NCI-H345 treated with DMSO at 0.1 percent for 48 hours (cell line): ENCODE results near the gene TMPRSS12.
"Not testable (repeated sequence)": the region's sequence is repeated elsewhere in the genome, so short reads cannot be mapped to it uniquely, and the experiment has no call there.

Experiments
- DNase-seq: peaks from one replicate; lab custom pipeline; 2025; ENCODE audit not compliant: unreplicated experiment; lab: John Stamatoyannopoulos, UW

Gene TMPRSS12, protein sequence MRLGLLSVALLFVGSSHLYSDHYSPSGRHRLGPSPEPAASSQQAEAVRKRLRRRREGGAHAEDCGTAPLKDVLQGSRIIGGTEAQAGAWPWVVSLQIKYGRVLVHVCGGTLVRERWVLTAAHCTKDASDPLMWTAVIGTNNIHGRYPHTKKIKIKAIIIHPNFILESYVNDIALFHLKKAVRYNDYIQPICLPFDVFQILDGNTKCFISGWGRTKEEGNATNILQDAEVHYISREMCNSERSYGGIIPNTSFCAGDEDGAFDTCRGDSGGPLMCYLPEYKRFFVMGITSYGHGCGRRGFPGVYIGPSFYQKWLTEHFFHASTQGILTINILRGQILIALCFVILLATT

DNA sequence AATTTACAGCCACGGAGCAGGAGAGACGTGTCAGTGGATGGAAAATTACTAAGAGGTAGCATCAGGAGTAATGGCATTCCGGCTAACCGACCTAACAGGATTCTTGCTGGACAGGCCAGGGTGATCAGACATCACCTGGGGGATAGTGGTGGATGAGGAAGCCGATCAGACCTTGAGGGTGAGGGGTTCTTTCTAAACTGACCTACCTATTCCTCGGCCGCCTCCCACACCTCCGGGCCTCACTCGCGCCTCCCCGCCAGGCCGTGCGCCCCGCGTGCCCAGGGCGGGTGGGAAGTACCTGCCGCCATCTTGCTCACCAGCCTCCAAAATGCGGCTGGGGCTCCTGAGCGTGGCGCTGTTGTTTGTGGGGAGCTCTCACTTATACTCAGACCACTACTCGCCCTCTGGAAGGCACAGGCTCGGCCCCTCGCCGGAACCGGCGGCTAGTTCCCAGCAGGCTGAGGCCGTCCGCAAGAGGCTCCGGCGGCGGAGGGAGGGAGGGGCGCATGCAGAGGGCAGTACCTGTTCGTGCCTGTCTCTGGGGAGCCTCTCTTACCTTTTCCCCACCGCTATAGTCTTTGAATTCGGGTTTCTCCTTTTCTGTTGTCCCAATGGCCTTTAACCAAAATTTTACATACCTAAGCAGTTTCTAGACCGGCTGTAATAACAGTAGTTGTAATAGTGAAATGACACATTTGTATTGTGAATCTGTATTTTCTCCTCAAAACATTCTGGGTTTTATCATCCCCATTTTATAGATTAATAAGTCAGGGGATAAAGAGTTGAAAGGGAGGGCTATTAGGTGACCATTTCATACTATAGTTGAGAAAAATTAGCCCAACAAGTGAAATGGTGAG, at the start of gene TMPRSS12:
TMPRSS12 (plus strand) TSS at position 290 of the 857 bp plus-strand sequence; CDS start at position 329, 39 bp downstream.
- no peak for DNase-seq

DNA sequence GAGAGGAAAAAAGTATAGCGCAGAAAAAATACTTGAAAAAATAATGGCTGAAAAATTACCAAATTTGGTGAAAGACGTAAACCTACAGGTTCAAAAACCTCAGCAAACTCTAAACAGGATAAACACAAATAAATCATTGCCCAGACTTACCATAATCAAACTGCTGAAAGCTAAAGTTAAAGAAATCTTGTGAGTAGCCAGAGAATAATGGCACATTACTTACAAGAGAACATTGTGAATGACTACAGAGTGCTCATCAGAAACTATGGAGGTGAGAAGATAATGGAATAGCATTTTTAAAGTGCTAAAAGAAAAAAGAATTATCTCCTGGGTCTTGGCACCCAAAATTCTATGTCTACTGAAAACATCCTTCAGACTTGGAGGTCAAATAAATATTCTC, 42.8 kb upstream of the TMPRSS12 start:
- DNase-seq: no peak

DNA sequence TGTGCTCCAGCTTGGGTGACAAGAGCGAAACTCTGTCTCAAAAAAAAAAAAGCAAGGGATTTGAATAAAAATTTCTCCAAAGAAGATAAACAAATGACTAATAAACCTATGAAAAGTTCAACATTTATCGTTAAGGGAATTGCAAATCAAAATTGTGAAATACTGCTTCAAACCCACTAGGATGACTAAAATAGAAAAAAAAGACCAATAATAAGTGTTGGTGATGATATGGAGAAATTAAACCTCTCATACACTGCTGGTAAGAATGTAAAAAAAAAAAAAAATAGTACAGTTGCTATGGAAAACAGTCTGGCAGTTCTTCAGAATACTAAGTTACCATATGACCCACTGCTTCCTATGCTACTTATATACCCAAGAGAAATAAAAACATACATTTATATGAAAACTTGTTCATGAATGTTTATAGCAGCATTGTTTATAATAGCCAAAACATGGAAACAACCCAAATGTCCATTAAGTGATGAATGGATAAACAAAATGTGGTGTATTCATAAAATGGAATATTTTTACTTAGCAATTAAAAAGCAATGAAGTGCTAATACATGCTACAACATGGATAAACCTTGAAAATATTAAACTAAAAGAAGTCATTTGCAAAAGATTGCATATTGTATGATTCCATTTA, 39.4 kb upstream of the TMPRSS12 start:
- no peak for DNase-seq

DNA sequence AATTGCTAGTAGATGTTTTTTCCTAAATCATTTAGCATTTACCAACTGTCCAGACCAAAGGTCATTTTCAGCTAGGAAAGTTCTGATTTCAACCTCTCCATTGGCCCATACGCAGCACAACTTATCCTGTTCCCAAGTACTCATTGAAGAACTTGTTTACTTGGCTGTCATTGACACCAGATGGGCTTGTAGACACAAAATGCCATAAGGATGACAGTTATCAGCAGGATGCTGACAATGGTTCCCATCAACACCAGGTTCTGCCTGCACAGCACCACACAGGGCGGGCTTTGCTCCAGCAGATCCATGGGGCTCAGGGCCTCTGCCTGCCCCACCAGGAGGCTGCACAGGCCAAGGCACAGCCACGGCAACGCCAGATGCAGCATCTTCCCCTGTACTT, 36.5 kb upstream of the TMPRSS12 start:
- DNase-seq: no peak

DNA sequence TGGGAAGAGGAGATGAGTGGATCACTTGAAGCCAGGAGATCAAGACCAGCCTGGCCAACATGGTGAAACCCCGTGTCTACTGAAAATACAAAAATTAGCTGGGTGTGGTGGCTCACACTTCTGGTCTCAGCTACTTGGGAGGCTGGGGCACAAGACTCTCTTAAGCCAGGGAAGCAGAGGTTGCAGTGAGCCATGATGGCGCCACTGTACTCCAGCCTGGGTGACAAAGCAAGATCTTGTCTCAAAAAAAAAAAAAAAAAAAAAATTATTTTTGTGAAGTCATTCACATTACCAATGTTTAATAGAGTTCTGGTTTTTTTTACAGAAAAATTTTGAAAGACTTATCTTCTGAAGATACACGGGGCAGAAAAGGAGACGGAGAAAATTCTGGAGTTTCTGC, 33.6 kb upstream of the TMPRSS12 start:
- DNase-seq: not testable (repeated sequence)

DNA sequence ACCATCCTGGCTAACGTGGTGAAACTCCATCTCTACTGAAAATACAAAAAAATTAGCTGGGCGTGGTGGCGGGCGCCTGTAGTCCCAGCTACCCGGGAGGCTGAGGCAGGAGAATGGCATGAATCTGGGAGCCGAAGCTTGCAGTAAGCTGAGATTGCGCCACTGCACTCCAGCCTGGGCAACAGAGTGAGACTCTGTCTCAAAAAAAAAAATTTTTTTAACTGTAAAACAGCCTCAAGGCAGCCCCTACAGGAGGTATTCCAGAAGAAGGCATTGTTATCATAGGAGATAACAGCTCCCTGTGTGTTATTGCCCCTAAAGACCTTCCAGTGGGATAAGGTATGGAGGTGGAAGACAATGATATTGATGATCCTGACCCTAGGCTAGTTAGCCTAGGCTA, 27.8 kb upstream of the TMPRSS12 start:
- not testable (repeated sequence) for DNase-seq

DNA sequence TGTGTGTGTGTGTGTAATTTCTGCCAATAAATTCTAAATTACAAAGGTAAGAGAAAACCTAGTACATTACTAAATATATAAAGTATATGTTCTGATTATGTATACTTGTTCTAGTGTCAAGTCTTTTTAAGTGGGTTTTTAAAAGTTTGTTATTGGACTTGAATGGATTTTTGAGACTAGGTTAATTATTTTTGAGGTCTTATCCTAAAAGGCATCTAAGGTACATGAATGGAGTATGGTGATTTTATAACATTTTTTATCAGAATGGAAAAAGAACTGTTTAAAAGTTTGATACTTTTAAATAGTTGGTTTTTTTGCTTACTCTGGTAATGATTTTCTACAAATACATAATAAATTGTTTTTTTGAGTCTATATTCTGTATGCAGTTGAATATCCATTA, 22.5 kb upstream of the TMPRSS12 start:
- no peak for DNase-seq

DNA sequence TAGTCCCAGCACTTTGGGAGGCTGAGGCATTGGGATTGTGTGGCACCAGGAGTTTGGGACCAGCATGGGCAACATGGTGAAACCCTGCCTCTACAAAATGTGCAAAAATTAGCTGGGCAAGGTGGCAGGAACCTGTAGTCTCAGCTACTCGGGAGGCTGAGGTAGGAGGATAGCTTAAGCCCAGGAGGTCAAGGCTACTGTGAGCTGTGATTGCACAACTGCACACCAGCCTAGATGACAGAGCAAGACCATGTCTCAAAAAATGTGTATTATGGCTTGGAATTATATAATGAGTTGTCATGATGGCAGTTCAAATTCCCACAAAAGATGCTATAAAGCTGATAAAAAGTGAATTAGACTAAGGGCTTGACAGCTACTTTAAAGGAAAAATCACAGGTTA, 20.6 kb upstream of the TMPRSS12 start:
- no peak for DNase-seq

DNA sequence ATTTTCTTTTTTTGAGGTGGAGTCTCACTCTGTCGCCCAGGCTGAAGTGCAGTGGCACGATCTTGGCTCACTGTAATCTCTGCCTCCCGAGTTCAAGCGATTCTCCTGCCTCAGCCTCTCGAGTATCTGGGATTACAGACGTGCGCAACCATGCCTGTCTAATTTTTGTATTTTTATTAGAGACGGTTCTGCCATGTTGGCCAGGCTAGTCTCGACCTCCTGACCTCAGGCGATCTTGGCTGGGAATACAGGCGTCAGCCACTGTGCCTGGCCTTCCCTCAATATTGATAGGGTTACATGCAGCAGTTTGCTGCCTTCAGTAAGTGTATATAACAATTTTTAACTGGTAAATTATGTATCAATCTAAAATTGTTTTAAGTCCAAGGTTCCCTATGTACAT, 19.0 kb upstream of the TMPRSS12 start:
- not testable (repeated sequence) for DNase-seq

DNA sequence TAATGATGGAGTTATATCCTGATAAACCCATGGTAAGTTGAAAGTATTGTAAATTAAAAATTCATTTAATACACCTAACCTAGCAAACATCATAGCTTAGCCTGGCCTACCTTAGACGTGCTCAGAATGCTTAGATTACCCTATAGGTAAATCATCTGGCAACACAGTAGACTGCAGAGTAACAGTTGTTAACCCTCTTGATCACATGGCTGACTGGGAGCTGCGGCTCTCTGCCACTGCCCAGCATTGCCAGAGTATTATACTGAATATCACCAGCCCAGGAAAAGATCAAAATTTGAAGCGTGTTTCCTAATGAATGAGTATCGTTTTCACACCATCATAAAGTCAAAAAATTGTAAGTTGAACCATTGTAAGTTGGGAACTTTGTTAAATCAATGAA, 17.8 kb upstream of the TMPRSS12 start:
- no peak for DNase-seq

DNA sequence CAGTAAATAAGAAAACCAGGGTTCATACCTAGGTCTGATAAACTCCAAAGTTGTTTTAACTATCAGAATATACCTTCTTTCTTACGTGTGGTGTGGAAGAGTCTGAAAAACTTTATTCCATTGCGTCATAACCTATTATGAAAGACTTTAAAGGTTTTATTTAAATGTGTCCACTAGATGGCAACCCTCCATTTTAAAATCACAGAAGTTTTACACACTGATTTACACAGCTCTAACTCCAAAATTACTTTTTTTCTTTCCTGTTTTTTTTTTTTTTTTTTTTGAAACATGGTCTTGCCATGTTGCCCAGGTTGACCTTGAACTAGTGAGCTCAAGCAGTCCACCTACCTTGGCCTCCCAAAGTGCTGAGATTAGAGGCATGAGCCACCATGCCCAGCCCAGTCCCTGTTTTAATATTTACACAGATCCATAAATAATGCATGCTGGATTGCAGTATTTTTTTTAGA, 17.3 kb upstream of the TMPRSS12 start:
- no peak for DNase-seq

DNA sequence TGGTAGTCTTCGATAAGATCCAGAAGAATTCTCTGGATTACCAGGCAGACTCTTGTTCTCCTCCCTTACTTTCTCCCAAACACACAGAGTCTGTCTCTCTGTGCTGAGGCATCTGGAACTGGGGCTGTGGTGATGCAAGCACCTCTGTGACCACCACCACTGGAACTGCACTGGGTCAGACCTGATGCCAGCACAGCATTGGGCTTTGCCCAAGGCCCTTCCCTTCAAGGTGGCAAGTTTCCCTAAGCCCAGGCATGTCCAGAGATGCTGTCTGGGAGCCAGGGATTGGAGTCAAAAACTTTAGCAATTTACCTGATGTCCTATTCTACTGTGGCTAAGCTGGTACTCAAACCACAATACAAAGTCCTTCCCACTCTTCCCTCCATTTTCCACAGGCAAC, 14.6 kb upstream of the TMPRSS12 start:
- no peak for DNase-seq

DNA sequence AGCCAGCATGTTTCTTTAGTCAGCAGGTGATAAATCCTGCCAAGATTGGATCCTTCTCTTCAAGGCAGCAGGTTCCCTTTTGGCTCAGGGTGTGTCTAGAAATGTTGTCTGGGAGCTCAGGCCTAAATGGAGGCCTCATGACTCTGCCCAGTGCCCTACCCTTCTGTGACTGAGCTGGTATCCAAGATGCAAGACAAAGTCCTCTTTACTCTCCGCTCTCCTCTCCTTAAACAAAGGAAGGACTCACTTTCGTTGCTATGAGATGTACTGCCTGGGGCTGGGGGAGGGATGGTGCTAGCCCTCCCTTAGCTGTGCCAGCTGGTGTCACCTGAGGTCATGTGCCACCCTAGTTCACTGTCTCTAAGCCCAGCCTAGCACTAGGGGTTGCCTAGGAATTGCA, 13.8 kb upstream of the TMPRSS12 start:
- DNase-seq: no peak

DNA sequence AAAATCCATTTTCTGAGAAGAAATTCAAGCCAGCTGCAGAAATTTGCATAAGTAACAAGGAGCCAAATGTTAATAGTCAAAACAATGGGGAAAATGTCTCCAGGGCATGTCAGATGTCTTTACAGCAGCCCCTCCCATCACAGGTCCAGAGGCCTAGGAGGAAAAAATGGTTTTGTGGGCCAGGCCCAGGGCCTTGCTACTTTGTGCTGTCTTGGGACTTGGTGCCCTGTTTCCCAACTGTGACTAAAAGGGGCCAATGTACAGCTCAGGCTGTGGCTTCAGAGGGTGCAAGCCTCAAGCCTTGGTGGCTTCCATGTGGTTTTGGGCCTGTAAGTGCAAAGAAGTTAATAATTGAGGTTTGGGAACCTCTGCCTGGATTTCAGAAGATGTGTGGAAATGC, 8.9 kb upstream of the TMPRSS12 start:
- not testable (repeated sequence) for DNase-seq

DNA sequence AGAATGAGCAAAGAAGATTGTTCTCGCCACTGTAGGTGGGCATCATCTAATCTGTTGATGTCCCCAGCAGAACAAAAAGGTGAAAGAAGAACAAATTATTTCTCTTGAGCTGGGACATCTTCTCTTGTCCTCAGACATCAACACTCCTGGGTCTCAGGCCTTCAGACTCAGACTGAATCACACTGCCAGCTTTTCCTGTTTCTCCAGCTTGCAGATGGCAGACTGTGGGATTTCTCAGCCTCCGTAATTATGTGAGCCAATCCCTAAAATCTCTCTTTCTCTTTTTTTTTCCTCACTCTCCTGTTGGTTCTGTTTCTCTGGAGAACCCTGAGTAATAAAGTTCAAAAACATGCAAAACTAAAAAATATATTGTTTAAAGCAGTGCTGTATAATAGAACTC, 3.7 kb upstream of the TMPRSS12 start:
- DNase-seq: no peak

DNA sequence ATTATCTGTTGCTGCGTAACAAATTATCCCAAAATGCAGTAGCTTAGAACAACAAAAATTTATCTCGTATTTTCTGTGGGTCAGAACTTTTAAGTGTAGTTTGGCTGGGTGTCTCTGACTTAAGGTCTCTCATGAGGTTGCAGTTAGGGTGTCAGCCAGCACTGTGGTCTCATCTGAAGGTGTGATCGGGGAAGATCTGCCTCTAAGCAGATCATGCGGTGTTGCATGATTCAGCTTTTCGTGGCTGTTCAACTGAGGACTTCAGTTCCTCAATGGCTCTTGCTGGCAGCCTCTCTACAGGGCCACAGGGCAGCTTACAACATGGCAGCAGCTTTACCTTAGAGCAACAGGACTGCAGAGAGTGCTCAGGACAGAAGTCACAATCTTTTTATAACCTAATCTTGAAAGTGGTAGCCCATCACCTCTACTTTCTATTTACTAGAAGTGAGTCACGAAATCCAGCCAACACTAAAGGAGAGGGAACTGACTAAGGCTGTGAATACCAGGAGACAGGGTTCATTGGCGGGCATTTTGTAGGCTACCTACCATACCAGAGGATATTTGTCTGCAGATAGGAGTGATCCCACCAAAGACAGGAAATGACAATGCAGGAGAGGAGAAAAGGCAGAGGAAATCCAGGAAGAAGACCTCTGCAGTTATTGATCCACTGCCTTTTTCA, 1.8 kb upstream of the TMPRSS12 start:
- DNase-seq: no peak

DNA sequence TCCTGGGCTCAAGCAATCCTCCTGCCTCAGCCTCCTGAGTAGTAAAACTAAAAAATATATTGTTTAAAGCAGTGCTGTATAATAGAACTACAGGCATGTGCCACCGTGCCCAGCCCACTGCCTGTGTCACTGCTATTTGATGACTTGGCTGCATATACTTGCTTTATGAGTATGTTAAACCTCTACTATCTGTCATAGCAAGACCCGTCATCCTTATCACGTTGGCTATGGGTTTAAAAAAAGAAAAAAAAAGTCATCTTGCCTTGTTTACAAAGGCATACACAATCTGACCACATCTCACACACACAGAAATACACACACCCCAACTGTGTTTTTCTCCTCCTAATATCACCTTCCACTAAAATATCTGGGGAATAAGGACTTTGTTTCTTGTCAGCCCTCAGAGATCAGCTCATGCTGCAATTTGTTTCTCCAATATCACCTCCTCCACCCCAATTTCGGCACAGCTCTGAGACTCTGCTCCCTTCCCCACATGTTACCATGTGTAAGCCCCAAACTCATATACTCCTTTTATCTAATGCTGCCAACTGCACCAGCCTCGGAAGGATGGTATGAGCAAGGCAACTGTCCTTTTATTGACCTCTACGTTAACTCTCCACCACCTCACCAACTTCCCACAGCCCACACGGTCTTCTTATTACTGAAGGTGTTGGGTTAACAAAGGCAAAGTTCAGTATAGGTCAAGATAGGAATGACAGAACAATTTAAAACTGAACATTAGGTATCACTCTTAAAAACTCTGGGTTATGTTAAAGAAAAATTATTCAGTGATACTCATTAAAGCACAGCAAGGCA, 802 bp upstream of the TMPRSS12 start:
- DNase-seq: no peak

DNA sequence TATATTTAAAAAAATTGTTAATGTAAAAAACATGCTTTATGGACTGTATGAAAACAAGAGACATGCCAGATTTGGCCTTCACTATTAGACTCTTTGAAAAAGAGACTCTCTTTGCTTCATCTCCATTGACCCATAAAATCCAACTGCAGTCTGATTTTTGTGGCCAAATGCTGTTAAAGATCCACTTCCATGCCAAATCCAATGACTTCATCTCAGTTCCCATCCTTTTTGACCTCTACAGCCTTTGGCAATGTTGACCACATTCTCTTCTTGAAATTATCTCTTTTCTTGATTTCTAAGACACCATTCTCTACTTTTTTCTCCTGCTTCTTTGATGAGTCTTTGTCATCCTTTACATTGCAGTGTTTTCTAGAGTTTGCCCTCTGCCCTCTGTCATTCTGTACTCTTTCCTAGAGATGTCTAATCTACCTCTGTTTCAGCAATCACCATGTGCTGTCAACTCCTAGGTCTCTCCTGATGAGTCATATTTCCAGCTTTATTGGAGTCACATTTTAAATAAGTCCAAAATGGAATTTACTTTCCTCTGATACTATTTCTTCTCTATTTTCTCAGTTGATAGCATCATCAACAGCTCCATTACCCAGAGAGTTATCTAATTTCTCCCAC, 2.4 kb downstream of the TMPRSS12 start:
- DNase-seq: no peak

DNA sequence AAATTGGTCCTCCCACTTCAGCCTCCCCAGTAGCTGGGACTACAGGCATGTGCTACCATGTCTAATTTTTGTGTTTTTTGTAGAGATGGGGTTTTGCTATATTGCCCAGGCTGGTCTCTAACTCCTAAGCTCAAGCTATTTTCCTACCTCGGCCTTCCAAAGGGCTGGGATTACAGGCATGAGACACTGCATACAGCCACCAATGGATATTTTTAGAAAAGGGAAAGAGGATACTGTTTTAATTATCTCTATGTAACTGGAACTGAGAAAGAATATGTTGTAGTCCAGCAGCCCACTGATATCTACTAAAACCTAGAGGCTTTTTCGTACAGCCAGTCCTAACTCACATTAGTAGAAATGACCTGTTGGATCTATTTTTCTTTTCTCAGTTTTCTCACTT, 6.2 kb downstream of the TMPRSS12 start:
- DNase-seq: no peak

DNA sequence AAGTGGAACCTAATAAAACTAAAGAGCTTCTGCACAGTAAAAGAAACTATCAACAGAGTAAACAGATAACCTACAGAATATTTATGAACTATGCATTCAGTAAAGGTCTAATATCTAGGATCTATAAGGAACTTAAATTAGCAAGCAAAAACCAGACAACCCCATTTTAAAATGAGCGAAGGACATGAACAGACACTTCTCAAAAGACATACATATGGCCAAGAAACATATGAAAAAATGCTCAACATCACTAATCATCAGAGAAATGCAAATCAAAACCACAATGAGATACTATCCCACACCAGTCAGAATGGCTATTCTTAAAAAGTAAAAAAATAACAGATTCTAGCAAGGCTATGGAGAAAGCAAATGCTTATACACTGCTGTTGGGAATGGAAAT, 12.5 kb downstream of the TMPRSS12 start:
- DNase-seq: not testable (repeated sequence)
